GM12865 (cell line): ENCODE results near the gene MLLT3.
A peak's percentile ranks its signal among the peaks of the same experiment; 100 is the strongest.

Experiments
- DNase-seq: peaks from one replicate; pipeline ENCODE4 v3.0.0; 2010; ENCODE audit warnings: low read depth
- H3K4me3 ChIP-seq: 2 replicates; pipeline ENCODE4 v1.5.1; 2011; ENCODE audit warnings: mild to moderate bottlenecking, low read depth, low read length, control low read depth
- CTCF ChIP-seq: IDR thresholded peaks from 2 replicates; pipeline ENCODE4 v1.5.1; 2011; ENCODE audit warnings: low read length, control low read depth, low read depth, inconsistent platforms; ENCODE audit not compliant: insufficient read depth; ENCODE audit errors: missing control alignments

Gene MLLT3

GRCh38 chr9:20353524-20353923 lies 268.8 kb downstream of the MLLT3 start:
- peak; percentile 51 for DNase-seq
- H3K4me3 ChIP-seq: no peak overlapping the region
- no peak for TF ChIP-seq CTCF

GRCh38 chr9:20352591-20352990 lies 269.7 kb downstream of the MLLT3 start:
- no peak overlapping the region for H3K4me3 ChIP-seq
- TF ChIP-seq CTCF: no peak
- DNase-seq: no peak

GRCh38 chr9:20351715-20352114 lies 270.6 kb downstream of the MLLT3 start:
- DNase-seq: no peak
- H3K4me3 ChIP-seq: no peak overlapping the region
- TF ChIP-seq CTCF: no peak

- H3K4me3 ChIP-seq: no peak overlapping the region
- no peak for TF ChIP-seq CTCF
- DNase-seq: no peak
Observed at GRCh38 chr9:20349568-20349967, 272.7 kb downstream of the MLLT3 start.

GRCh38 chr9:20343325-20343724 lies 279.0 kb downstream of the MLLT3 start:
- H3K4me3 ChIP-seq: no peak overlapping the region
- TF ChIP-seq CTCF: no peak
- DNase-seq: no peak

- H3K4me3 ChIP-seq: no peak overlapping the region
- no peak for TF ChIP-seq CTCF
Observed at GRCh38 chr9:20340511-20340861, 281.8 kb downstream of the MLLT3 start.

GRCh38 chr9:20335668-20336332 lies 286.5 kb downstream of the MLLT3 start:
- TF ChIP-seq CTCF: no peak
- no peak for DNase-seq
- H3K4me3 ChIP-seq: no peak overlapping the region

More at GRCh38 chr9:20340511-20340861, 281.8 kb downstream of the MLLT3 start:
- DNase-seq: no peak
